Epithelial cell of proximal tubule (primary cell): Measurements from ENCODE around the gene MUC6. TPM values are rescaled to one million over a fixed set of nuclear protein-coding genes. Genes with fewer than 3 reads are reported as not detected.

Experiments used
- DNase-seq: peaks from one replicate; pipeline ENCODE4 v3.0.0-alpha.2; 2011; ENCODE audit warnings: low read depth
- H3K4me3 ChIP-seq: 2 replicates; pipeline ENCODE4 v1.5.1; 2011; ENCODE audit warnings: low read depth, mild to moderate bottlenecking, low read length
- CTCF ChIP-seq: conservative IDR thresholded peaks from 2 replicates; pipeline ENCODE4 v1.5.1; 2012; ENCODE audit warnings: low read depth, mild to moderate bottlenecking, low read length
- total RNA-seq: library from RNA; depleted of rRNA; stranded (reverse); fragments of >200 nt; gene quantifications from 2 replicates; pipeline ENCODE4 v1.2.3, GENCODE V29; 2015

The MUC6 gene
- total RNA-seq, 1 donor from 2014 or later, result not detected

DNA sequence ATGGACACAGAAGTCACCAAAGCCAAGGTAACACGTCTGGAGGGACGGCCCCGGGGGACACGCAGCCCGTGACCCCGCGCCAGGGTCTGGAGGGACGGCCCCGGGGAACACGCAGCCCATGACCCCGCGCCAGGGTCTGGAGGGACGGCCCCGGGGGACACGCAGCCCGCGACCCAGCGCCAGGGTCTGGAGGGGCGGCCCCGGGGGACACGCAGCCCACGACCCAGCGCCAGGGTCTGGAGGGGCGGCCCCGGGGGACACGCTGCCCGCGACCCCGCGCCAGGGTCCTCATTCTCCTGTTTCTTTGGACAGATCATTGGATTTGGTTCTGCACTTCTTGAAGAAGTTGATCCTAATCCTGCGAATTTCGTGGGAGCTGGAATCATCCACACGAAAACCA is 27.1 kb downstream of the MUC6 start:
- no peak overlapping the region for H3K4me3 ChIP-seq
- TF ChIP-seq CTCF, result no peak
- DNase-seq, result no peak

DNA sequence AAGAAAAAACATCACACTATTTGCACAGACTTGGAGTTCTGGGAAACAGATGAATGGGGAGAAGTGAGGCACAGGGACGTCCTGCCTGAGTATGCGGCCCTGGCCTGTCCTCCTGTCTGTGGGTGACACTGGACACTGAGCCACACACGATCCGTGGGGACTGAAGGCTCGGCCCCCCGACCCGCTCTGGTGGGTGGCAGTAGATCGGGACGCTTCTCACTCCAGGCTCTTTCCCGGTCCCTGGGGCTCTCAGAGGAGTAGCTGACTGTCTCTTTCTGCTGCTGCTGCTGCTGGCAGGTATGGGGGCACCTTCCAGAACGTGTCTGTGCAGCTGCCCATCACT is 27.7 kb downstream of the MUC6 start:
- no peak for TF ChIP-seq CTCF
- DNase-seq, result no peak

DNA sequence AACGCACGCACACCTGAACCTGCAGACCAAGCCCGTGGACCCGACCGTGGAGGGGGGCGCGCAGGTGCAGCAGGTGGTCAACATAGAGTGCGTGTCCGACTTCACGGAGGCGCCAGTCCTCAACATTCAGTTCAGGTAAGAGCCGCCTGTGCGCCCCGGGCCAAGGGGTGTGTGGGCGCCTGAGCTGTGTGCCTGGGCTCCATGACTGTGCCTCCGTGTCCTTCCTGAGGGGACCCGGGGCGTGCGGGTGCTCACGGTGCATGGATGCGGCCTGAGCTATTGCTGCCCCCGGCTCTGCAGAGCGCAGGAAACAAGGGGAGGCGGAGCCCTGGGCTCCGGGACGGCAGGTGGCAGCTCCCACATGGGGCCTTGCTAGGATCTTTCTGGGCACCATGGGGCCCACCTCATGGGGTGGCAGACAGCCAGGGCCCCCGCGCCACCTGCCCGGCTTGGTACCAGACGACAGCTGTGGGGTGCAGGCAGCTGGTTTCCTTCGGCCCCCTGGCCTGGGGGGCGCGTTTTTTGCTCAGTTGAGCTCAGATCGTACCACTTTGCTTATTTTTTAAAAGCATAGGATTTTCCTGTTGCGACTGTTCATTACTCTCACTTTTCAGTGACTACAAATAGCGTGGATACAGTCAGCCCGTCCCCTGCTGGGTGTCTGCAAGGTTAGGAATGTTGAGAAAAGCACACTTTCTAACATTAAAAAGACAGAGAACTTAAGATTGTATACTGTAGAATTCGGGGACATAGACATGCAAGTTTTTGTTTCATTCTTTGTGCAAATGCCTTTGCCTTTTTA is 28.3 kb downstream of the MUC6 start:
- no peak for TF ChIP-seq CTCF
- DNase-seq, result no peak
- no peak overlapping the region for H3K4me3 ChIP-seq

More for the DNA sequence above, 27.7 kb downstream of the MUC6 start:
- H3K4me3 ChIP-seq, result no peak overlapping the region

- H3K4me3 ChIP-seq, result no peak overlapping the region
- TF ChIP-seq CTCF, result no peak
- no peak for DNase-seq
Observed at GRCh38 chr11:1007279-1007678, 29.2 kb downstream of the MUC6 start.

DNA sequence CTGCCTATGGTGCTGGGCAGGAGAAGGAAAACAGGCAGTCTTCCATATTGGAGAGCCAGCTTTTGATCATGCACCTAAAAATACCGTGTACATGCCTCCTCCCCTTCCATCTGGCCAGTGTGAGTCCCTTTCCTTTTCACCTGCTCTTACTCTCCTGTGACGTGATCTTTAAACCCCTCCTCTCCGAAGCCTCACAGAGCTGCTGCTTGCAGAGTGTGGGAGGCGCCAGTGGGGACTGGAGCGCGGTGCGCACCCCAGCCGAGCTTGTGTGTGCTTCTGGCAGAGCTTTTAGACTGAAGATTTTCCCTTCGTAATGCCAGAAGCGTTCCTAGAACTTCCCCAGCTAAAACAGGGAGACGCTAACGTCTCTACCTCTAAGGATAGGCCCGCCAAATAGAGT is 29.8 kb downstream of the MUC6 start:
- no peak for TF ChIP-seq CTCF
- H3K4me3 ChIP-seq, result no peak overlapping the region
- DNase-seq, result no peak

GRCh38 chr11:1005928-1006327 is 30.6 kb downstream of the MUC6 start:
- TF ChIP-seq CTCF, result no peak
- no peak for DNase-seq
- H3K4me3 ChIP-seq, result no peak overlapping the region

GRCh38 chr11:1003159-1003558 is 33.4 kb downstream of the MUC6 start:
- H3K4me3 ChIP-seq, result no peak overlapping the region
- no peak for DNase-seq
- TF ChIP-seq CTCF, result no peak
